Suprapubic skin (tissue), 3 donors: ENCODE data around the gene COL23A1.

Experiments used
- CTCF ChIP-seq, 2 donors: fragments of 200-600 bp in 1 of 2; fragments of 450-650 bp in 1 of 2; sonication (generic) in 1 of 2; IDR thresholded peaks; one replicate each; pipeline ENCODE4 v1.5.1; 2016 to 2019; ENCODE audit warnings: antibody characterized with exemption in 2 of 2, mild to moderate bottlenecking in 1 of 2, moderate library complexity in 1 of 2
- POLR2AphosphoS5 ChIP-seq, 3 donors: sonication (generic); formaldehyde crosslinking; IDR thresholded peaks; one replicate each; pipeline ENCODE4 v1.6.1; 2017; ENCODE audit warnings: antibody characterized with exemption in 3 of 3

GRCh38 chr5:178477802-178478201, 112.4 kb downstream of the COL23A1 start:
- TF ChIP-seq CTCF (IDR thresholded peaks at IDR 0.05) (no peak), POLR2AphosphoS5 (IDR thresholded peaks at IDR 0.05) (no peak)
